ENCODE results near the gene PPP6R2.

The PPP6R2 gene

GRCh38 chr22:50469377-50470305, 126.5 kb downstream of the PPP6R2 start:
- 70% methylated on average over 25 of the region's 25 CpGs for WGBS, 2 experiments
- peaks cover 27% of the 10 kb centered on the region for H3K36me3 ChIP-seq (ENCODE audit: control insufficient read depth, insufficient read depth, low read length)
- H3K27ac ChIP-seq (ENCODE audit: insufficient read depth, low read depth, low read length, poor library complexity, severe bottlenecking) = no peak overlapping the region
- no peaks in the 10 kb centered on the region for H3K9me3 ChIP-seq (ENCODE audit: control insufficient read depth, low read length)
- no peaks in the 10 kb centered on the region for H3K27me3 ChIP-seq (ENCODE audit: control insufficient read depth, insufficient read depth, low read length, poor library complexity, severe bottlenecking)
- H3K4me3 ChIP-seq (ENCODE audit: insufficient read depth, low read depth, low read length) = no peak overlapping the region
- peaks cover 22% of the 10 kb centered on the region for H3K4me1 ChIP-seq (ENCODE audit: control insufficient read depth, insufficient read depth, low read length)

- H3K9me3 ChIP-seq (ENCODE audit: control insufficient read depth, low read length) = no peaks in the 10 kb centered on the region
- H3K4me3 ChIP-seq (ENCODE audit: insufficient read depth, low read depth, low read length) = no peak overlapping the region
- no peaks in the 10 kb centered on the region for H3K27me3 ChIP-seq (ENCODE audit: control insufficient read depth, insufficient read depth, low read length, poor library complexity, severe bottlenecking)
- H3K36me3 ChIP-seq (ENCODE audit: control insufficient read depth, insufficient read depth, low read length) = peaks cover 19% of the 10 kb centered on the region
- H3K4me1 ChIP-seq (ENCODE audit: control insufficient read depth, insufficient read depth, low read length) = peaks cover 22% of the 10 kb centered on the region
- WGBS, 2 experiments = 88 to 90% methylated on average over 6 of the region's 6 CpGs
- H3K27ac ChIP-seq (ENCODE audit: insufficient read depth, low read depth, low read length, poor library complexity, severe bottlenecking) = no peak overlapping the region
Measured at GRCh38 chr22:50470491-50470890, 127.4 kb downstream of the PPP6R2 start.

DNA sequence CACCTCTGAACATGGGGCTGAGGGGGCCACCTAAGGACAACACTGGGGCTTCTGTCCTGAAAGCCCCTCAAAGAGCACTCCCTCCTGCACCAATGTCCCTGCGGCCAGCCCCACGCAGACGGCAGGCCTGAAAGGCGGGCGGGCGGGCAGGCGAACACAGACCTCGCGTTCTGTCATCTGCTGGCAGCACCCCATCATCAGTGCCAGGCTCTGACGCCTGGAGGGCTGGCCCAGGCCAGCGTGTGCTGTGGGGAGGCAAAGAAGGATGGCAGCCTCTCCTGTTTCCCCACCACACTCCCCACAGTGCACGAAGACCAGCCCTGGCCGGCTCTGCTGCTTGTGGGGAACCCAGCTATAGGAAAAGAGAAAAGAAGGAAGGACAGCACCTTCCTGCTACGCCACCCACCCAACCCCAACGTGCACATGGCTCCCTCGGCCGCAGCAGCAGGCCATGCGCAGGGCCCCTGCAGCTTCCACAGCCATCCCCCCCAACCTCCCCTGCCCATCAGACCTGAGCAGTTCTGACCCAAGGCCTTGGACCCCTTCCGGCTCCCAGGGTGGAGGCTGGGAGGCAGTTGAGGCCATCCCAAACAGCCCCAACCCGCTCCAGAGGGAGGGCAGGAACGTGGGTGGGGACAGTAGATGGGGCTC, 128.2 kb downstream of the PPP6R2 start:
- Histone ChIP-seq H3K27me3 (ENCODE audit: control insufficient read depth, insufficient read depth, low read length, poor library complexity, severe bottlenecking) (no peaks in the 10 kb centered on the region), H3K27ac (ENCODE audit: insufficient read depth, low read depth, low read length, poor library complexity, severe bottlenecking) (no peak overlapping the region), H3K36me3 (ENCODE audit: control insufficient read depth, insufficient read depth, low read length) (peaks cover 10% of the 10 kb centered on the region), H3K9me3 (ENCODE audit: control insufficient read depth, low read length) (no peaks in the 10 kb centered on the region), H3K4me3 (ENCODE audit: insufficient read depth, low read depth, low read length) (no peak overlapping the region), H3K4me1 (ENCODE audit: control insufficient read depth, insufficient read depth, low read length) (peaks cover 22% of the 10 kb centered on the region)
- WGBS, 2 experiments = 90 to 92% methylated on average over 21 of the region's 21 CpGs

DNA sequence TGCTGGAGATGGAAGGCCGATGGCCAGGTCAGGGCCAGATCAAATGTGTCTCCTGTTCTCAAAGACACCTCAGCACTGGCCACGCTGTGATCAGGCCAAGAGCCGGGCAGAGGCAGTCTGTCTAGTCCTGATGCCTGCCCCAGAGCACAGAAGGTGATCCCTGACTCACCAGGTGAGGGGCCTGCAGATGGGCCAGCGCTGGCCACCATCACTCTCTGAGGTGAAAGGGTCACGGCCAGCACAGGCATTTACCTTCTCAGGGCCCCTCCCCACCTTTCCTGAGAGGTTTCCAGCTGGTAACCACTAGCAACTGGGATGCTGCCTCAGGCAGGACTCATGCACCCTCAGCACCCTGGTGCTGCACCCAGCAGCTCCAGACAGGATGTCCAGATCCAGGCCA, 128.8 kb downstream of the PPP6R2 start:
- H3K4me1 ChIP-seq (ENCODE audit: control insufficient read depth, insufficient read depth, low read length) = peaks cover 22% of the 10 kb centered on the region
- no peaks in the 10 kb centered on the region for H3K27me3 ChIP-seq (ENCODE audit: control insufficient read depth, insufficient read depth, low read length, poor library complexity, severe bottlenecking)
- H3K4me3 ChIP-seq (ENCODE audit: insufficient read depth, low read depth, low read length) = no peak overlapping the region
- no peak overlapping the region for H3K27ac ChIP-seq (ENCODE audit: insufficient read depth, low read depth, low read length, poor library complexity, severe bottlenecking)
- H3K9me3 ChIP-seq (ENCODE audit: control insufficient read depth, low read length) = no peaks in the 10 kb centered on the region
- peaks cover 4% of the 10 kb centered on the region for H3K36me3 ChIP-seq (ENCODE audit: control insufficient read depth, insufficient read depth, low read length)
- WGBS, 2 experiments = 84% methylated on average over 5 of the region's 5 CpGs

DNA sequence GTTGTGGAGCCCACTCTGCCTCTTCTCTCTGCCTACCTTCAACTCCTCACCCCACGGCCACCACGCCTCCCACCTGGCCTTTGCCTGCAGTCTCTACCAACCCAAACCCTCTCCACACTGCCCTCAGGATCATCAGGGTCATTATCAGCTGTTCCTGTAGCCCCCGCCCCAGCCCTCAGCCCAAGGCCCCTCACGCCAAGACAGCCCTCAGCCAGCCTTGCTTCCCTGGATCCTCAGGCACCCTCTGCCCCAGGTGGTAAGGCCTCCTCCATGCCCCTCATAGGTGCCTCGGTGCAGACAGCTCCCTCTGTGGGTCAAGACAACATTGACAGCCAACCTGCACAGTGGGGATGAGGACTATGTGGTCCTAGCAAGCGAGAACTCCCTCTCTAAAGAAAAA, 130.0 kb downstream of the PPP6R2 start:
- no peaks in the 10 kb centered on the region for H3K36me3 ChIP-seq (ENCODE audit: control insufficient read depth, insufficient read depth, low read length)
- H3K27me3 ChIP-seq (ENCODE audit: control insufficient read depth, insufficient read depth, low read length, poor library complexity, severe bottlenecking) = no peaks in the 10 kb centered on the region
- no peak overlapping the region for H3K27ac ChIP-seq (ENCODE audit: insufficient read depth, low read depth, low read length, poor library complexity, severe bottlenecking)
- H3K9me3 ChIP-seq (ENCODE audit: control insufficient read depth, low read length) = no peaks in the 10 kb centered on the region
- peaks cover 22% of the 10 kb centered on the region for H3K4me1 ChIP-seq (ENCODE audit: control insufficient read depth, insufficient read depth, low read length)
- no peak overlapping the region for H3K4me3 ChIP-seq (ENCODE audit: insufficient read depth, low read depth, low read length)
- 87 to 88% methylated on average over 6 of the region's 6 CpGs for WGBS, 2 experiments

DNA sequence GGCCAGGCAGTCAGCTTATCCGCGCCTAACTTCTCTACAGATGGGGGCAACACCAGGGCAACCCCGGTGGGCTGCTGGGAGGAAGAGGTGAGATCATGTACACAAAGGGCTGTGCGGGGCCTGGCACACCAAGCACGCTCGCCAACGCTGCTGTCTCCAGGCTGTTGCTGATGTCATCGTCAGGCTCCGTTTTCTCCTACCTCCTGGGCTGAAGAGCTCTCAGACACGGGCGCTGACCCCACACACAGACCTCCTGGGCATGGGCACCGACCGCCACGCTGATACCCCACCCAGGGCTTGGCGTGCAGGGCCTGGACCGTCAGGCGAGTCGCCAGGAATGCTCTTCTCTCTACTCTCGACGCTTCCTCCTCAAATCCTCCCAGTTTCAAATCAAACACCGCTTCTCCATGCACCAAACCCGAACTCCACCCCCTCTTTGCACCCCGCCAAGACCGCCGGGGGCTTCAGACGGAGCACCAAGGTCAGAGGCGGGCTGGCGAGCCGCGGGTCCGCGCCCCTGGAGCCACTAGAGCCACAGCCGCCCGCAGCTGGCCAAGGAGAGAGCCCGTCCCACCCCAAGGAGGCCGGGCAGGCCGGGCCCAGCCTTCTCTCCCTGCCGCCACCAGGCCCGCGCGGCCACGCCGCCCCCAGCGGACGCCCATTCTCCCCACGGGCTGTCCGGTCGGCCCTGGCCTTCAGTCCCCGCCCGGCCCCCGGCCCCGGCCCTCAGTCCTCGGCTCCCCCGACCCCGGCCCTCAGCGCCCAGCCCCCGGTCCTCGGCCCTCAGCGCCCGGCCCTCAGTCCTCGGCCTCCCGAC, 130.9 kb downstream of the PPP6R2 start:
- peaks cover 4% of the 10 kb centered on the region for H3K27me3 ChIP-seq (ENCODE audit: control insufficient read depth, insufficient read depth, low read length, poor library complexity, severe bottlenecking)
- 15 to 16% methylated on average over 62 of the region's 62 CpGs for WGBS, 2 experiments
- H3K4me3 ChIP-seq (ENCODE audit: insufficient read depth, low read depth, low read length) = peak overlapping the region; percentile 73
- H3K27ac ChIP-seq (ENCODE audit: insufficient read depth, low read depth, low read length, poor library complexity, severe bottlenecking) = no peak overlapping the region
- no peaks in the 10 kb centered on the region for H3K9me3 ChIP-seq (ENCODE audit: control insufficient read depth, low read length)
- peaks cover 22% of the 10 kb centered on the region for H3K4me1 ChIP-seq (ENCODE audit: control insufficient read depth, insufficient read depth, low read length)
- H3K36me3 ChIP-seq (ENCODE audit: control insufficient read depth, insufficient read depth, low read length) = no peaks in the 10 kb centered on the region

DNA sequence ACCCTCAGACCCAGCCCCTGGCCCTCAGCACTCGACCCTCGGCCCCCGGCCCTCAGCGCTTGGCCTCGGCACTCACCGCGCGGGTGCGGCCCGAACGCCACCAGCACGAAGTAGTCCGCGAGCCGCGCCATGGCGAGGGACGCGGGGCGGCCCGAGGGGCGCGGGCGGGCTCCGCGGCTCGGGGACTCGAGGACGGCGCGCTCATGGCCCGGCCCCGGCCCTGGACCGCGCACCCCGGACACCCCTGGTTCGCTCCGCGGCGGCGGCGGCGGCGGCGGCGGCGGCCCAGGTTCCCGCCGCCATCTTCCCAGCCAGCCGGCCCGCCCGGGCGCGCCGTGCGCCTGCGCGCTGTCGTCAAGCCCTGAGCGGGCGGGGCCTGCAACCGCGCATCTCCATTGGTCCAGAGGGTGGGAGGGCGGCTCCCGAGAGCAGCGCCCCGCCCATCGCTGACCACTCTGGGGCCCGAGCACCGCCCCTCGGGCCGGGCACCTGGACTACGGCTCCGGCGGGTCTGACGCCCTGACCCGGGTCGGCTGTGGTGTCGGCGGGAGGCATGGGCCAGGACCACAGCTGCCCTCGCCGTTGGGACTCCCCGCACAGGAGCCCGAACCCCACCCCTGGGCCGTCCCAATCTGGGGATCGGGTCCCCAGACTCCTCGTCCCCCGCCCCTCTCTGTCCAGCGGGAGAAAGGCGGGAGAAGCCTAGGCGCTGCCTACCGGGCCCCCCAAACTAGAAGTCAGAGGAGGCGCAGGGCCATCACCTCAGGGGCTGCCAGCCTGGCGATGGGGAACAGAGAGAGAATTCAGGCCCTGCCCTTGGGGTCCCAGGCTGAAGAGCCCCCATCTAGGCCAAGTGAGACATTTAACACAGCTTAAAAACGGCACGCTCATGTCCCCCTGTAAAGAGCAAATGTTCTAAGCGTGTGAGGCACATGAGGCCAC, 131.9 kb downstream of the PPP6R2 start, which contains the start of gene SBF1:
Gene SBF1 (minus strand): TSS at position 326 of the 942 bp plus-strand sequence. CDS start 195 bp downstream, at position 131.
- Histone ChIP-seq H3K4me3 (ENCODE audit: insufficient read depth, low read depth, low read length) (peak within 1 kb of the TSS; percentile 73), H3K36me3 (ENCODE audit: control insufficient read depth, insufficient read depth, low read length) (no peaks in the 10 kb centered on the region), H3K27ac (ENCODE audit: insufficient read depth, low read depth, low read length, poor library complexity, severe bottlenecking) (no peak within 1 kb of the TSS), H3K27me3 (ENCODE audit: control insufficient read depth, insufficient read depth, low read length, poor library complexity, severe bottlenecking) (peaks cover 13% of the 10 kb centered on the region), H3K9me3 (ENCODE audit: control insufficient read depth, low read length) (no peaks in the 10 kb centered on the region), H3K4me1 (ENCODE audit: control insufficient read depth, insufficient read depth, low read length) (peaks cover 19% of the 10 kb centered on the region)
- 4% methylated on average over 97 of the region's 97 CpGs for WGBS, 2 experiments

DNA sequence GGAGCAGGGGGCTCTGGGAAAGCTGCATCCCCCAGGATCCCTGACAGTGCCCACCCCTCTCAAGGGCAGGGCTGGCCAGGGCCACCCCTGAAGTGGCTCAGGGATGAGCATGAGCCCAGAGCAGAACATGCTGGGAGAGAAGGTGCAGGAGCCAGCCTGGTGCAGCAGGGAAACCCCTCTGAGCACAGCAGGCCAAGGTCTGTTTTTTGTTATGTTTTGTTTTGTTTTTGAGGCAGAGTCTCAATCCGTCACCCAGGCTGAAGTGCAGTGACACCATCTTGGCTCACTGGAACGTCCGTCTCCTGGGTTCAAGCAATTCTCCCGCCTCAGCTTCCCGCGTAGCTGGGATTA, 132.5 kb downstream of the PPP6R2 start:
- peaks cover 20% of the 10 kb centered on the region for H3K27me3 ChIP-seq (ENCODE audit: control insufficient read depth, insufficient read depth, low read length, poor library complexity, severe bottlenecking)
- peaks cover 16% of the 10 kb centered on the region for H3K4me1 ChIP-seq (ENCODE audit: control insufficient read depth, insufficient read depth, low read length)
- H3K27ac ChIP-seq (ENCODE audit: insufficient read depth, low read depth, low read length, poor library complexity, severe bottlenecking) = no peak overlapping the region
- H3K4me3 ChIP-seq (ENCODE audit: insufficient read depth, low read depth, low read length) = no peak overlapping the region
- no peaks in the 10 kb centered on the region for H3K36me3 ChIP-seq (ENCODE audit: control insufficient read depth, insufficient read depth, low read length)
- 87 to 94% methylated on average over 6 of the region's 6 CpGs for WGBS, 2 experiments
- H3K9me3 ChIP-seq (ENCODE audit: control insufficient read depth, low read length) = no peaks in the 10 kb centered on the region

GRCh38 chr22:50476868-50477267, 133.7 kb downstream of the PPP6R2 start:
- peaks cover 14% of the 10 kb centered on the region for H3K4me1 ChIP-seq (ENCODE audit: control insufficient read depth, insufficient read depth, low read length)
- WGBS, 2 experiments = 82 to 88% methylated on average over 7 of the region's 7 CpGs
- peaks cover 32% of the 10 kb centered on the region for H3K27me3 ChIP-seq (ENCODE audit: control insufficient read depth, insufficient read depth, low read length, poor library complexity, severe bottlenecking)
- H3K9me3 ChIP-seq (ENCODE audit: control insufficient read depth, low read length) = no peaks in the 10 kb centered on the region
- H3K36me3 ChIP-seq (ENCODE audit: control insufficient read depth, insufficient read depth, low read length) = no peaks in the 10 kb centered on the region
- no peak overlapping the region for H3K4me3 ChIP-seq (ENCODE audit: insufficient read depth, low read depth, low read length)
- H3K27ac ChIP-seq (ENCODE audit: insufficient read depth, low read depth, low read length, poor library complexity, severe bottlenecking) = no peak overlapping the region

Measured in ectodermal cell (in vitro differentiated cells).